NCI-H2171 (cell line): Measurements from ENCODE around the gene MAP4K1.
A peak's percentile ranks its signal among the peaks of the same experiment; 100 is the strongest.
"Not testable (repeated sequence)": the region's sequence is repeated elsewhere in the genome, so short reads cannot be mapped to it uniquely, and the experiment has no call there.

Experiments
- DNase-seq: peaks from one replicate; lab custom pipeline; 2025; lab: John Stamatoyannopoulos, UW

MAP4K1 gene

DNA sequence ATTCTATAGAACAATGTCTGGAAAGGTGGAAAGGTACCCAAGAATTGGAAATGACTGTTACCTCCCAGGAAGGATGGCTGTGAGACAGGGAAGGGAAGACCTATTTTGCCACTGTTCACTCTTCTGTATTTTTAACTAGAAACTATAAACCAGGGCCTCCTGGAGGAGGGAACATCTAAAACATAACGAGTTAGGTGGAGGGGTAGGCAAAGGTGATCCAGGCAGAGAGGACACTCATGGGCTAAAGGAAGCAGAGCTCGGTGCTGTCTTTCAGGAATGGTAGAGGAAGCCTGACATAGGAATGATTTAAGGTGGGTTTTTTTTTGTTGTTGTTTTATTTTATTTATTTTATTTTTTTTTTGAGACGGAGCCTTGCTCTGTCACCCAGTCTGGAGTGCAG, 7.1 kb upstream of the MAP4K1 start:
- DNase-seq = no peak

GRCh38 chr19:38619361-38620174, 1.8 kb upstream of the MAP4K1 start:
- no peak for DNase-seq

DNA sequence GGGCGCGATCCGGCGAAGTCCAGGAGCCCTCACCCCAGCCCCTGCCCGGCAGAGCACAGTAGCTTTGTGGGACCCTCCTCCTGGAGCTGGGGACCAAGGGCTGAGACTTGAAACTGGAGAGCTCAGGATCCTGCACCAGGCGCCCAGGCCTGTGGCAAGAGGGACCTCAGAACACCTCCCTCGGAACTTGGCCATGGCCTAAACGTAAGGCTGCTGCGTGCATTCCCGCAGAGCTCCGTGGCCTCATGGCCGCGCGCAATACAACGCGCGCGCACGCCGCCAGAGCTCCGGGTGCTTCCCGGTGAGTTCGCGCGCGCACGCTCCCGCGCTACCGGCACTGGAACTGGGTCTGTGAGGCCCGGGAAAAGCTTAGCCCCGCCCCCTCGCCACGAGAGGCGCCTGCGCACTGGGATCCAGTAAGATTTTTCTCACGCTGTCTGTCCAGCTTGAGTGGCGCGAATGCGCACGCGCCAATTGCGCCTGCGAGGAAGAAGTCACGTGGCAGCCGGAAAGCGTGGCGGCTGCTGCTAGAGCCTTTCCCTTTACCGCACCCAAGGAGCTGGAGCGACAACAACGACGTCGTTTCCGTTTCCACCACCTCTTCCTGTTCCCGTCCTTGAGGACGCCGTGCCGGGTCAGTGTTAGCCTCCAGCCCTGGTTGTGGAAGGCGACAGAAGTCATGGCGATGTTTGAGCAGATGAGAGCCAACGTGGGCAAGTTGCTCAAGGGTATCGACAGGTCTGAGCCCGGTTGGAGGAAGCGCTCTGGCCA, 1.0 kb upstream of the MAP4K1 start, which contains the start of gene EIF3K:
TSS of gene EIF3K (plus strand) at position 599 of the 771 bp plus-strand sequence. CDS start at position 680, 81 bp downstream.
- peak; percentile 95 for DNase-seq

GRCh38 chr19:38617283-38617763, 430 bp downstream of the MAP4K1 start:
- no peak for DNase-seq

DNA sequence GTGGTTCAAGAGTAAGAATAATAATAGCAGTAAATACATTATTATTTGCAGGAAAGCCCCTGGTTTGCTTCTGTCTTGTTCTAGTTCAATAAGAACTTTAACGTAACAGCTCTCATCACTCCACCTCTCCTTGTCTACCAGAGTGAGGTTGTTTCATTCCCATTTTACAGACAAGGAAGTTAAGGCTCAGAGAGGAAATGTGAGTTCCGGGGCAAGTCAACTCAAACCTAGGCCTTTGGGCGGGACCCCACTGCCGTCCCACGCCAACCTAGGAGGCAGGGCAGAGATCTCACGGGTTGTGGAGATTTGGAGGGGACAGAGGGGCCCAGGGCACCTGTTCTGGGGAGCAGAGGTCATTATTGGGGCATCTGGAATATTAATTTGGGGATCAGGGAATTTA, 1.5 kb downstream of the MAP4K1 start:
- no peak for DNase-seq

DNA sequence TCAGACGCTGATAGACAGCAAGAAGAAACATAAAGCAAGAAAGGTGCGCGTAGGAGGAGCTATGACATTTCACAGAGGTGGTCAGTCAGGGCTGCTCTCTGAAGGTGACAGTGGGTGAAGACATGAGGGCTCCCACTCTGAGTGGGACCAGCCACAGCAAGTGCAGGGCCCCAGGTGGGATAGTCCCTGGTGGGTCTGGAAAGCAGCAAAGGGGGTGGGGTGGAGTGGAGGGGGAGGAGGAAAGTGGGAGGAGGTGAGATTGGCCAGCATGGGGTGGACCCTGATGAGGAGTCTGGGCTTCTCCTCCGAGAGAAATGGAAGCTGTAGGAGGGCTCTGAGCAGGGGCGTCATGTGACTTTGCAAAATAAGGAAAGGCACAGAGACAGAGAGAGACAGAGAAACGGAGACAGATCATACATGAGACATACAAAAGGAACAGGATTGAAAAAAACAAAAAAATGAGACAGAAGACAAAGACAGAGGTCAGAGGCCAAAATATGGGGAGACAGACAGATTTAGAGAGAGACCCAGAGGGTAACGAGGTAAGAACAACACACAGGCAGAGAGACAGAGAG, 2.7 kb downstream of the MAP4K1 start:
- DNase-seq = no peak

GRCh38 chr19:38614289-38614688, 3.5 kb downstream of the MAP4K1 start:
- no peak for DNase-seq

DNA sequence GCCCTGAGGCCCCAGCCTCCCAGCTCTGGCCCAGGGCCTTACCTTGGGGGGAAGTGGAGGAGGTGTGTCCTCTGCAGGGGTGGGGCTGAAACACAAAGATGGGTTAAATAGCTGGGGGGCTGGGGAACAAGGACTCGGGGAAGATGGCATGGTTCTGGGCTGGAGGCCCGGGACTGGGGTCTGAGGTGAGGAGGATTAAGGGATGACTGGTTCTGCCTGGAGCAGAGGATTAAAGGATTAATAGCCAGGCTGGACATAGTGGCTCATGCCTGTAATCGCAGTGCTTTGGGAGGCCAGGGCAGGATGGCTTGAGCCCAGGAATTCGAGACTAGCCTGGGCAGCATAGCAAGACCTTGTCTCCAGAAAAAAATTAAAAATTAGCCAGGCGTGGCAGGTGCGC, 11.6 kb downstream of the MAP4K1 start:
- no peak for DNase-seq

DNA sequence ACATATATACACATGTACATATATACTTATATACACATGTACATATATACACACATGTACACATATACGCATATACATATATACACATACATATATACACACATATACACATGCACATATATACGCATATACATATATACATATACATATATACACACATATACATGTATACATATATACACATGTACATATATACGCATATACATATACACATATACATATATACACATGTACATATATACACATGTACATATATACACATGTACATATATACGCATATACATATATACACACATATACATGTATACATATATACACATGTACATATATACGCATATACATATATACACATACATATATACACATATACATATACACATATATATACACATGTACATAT, 14.9 kb downstream of the MAP4K1 start:
- not testable (repeated sequence) for DNase-seq

GRCh38 chr19:38599722-38600121, 18.0 kb downstream of the MAP4K1 start:
- DNase-seq = no peak

GRCh38 chr19:38597075-38597474, 20.7 kb downstream of the MAP4K1 start:
- DNase-seq = no peak

GRCh38 chr19:38596057-38596981, 21.4 kb downstream of the MAP4K1 start:
- DNase-seq = peak; percentile 62

- DNase-seq = no peak
Observed at GRCh38 chr19:38592940-38593339, 24.8 kb downstream of the MAP4K1 start.

DNA sequence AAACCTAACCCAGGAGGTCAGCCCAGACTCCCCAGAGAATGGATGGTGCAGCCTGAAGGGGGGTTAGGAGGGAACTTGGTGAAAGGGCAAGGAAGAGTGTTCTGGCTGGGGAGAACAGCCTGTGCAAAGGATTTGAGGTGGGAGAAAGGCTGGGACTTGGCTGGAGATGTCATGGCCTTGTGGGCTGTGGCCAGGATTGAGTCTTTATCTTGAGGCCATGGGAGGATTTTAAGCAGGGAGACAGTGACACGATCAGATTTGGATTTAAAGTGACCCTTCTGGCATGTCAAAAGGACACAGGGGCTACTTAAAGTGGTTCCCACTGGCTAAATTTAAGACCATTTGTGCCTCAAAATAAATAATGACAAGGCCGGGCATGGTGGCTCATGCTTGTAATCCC, 29.7 kb downstream of the MAP4K1 start:
- no peak for DNase-seq

- DNase-seq = no peak
Observed at GRCh38 chr19:38587562-38587961, 30.2 kb downstream of the MAP4K1 start.

GRCh38 chr19:38583985-38584305, 33.8 kb downstream of the MAP4K1 start:
- DNase-seq = no peak

DNA sequence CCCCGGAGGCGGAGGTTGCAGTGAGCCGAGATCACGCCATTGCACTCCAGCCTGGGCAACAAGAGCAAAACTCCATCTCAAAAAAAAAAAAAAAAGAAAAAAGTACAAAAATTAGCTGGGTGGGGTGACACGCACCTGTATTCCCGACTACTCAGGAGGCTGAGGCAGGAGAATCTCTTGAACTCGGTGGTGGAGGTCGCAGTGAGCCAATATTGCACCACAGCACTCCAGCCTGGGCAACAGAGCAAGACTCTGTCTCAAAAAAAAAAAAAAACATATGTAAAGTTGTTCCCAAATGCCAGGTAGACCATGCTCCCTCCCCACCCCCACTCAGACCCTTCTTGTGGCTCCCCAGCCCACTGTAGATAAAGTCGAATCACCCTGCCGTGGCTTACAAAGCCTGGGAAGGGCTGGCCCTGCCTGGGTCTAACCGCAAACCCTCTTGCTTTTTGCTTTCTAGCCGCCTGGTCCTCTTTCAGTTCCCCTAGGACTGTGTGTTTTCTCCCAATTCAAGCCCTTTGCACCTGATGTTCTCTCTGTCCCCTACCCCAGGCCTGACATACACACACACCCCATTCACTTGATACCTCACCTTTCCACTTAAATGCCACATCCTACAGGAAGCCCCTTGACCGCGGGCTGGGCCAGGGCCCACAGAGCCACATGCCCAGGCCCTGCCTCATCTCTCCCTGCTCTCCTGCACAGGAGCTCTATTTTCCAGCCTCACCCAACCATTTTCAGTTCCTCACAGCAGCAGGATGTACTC, 34.4 kb downstream of the MAP4K1 start:
- no peak for DNase-seq

GRCh38 chr19:38580080-38580479, 37.7 kb downstream of the MAP4K1 start:
- DNase-seq = no peak

DNA sequence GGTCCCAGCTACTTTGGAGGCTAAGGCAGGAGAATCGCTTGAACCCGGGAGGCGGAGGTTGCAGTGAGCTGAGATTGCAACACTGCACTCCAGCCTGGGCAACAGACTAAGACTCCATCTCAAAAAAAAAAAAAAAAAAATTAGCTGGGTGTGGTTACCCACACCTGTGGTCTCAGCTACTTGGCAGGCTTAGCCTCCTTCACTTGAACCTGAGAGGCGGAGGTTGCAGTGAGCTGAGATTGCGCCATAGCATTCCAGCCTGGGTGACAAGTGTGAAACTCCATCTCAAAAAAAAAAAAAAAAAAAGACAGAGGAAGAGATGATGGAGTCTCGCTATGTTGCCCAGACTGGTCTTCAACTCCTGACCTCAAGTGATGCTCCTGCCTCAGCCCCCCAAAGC, 38.4 kb downstream of the MAP4K1 start:
- DNase-seq = peak; percentile 19

GRCh38 chr19:38577826-38578225, 39.9 kb downstream of the MAP4K1 start:
- DNase-seq = no peak

GRCh38 chr19:38571682-38572081, 46.1 kb downstream of the MAP4K1 start:
- no peak for DNase-seq
